ENCODE data around the gene HEBP2.
"Not testable (repeated sequence)": the region's sequence is repeated elsewhere in the genome, so short reads cannot be mapped to it uniquely, and the experiment has no call there.

Gene HEBP2, protein sequence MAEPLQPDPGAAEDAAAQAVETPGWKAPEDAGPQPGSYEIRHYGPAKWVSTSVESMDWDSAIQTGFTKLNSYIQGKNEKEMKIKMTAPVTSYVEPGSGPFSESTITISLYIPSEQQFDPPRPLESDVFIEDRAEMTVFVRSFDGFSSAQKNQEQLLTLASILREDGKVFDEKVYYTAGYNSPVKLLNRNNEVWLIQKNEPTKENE

DNA sequence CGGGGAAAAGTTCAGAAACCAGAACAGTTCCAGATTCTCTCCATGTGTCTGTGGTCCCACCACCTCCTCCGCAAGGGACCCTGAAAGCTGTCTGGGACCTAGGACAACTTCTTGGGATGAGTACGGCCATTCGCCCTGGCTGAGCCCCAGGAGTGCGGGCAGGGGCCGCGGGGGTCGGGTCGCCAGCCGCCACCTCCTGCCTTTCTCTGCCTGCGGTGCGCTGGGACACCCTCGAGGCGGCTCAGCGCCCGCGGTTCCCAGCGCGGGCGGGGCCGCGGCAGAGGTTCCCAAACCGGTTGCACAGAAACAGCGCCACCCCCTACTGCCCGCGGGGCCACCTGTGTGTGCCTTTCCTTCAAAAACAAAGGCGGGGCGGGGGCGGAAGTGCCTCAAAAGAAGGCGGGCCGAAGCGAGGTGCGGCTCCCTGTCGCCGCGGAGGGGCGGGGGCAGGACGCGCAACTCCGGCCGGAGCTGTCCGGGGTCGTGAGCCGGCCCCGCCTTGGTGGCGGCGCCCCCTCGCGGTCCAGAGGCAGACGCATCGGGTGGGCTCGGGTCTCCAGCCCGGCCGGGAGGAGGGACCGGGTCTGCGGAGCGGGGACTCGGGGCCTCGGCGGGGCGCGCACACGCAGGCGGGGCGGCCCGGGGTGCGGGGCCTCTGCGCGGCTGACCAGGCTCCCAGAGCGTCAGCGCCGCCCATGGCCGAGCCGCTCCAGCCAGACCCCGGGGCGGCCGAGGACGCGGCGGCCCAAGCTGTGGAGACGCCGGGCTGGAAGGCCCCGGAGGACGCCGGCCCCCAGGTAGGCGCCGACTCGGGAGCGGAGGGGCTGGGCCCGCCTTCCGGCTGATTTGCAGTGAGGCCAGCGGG is at the start of gene HEBP2:
Gene HEBP2 (plus strand): TSS at position 423 of the 865 bp plus-strand sequence. CDS start 273 bp downstream, at position 696.
- H3K36me3 ChIP-seq (ENCODE audit: control insufficient read depth, insufficient read depth, low read length): peaks cover 35% of the 10 kb centered on the region
- peaks cover 13% of the 10 kb centered on the region for H3K4me1 ChIP-seq (ENCODE audit: control insufficient read depth, insufficient read depth, low read length)
- H3K4me3 ChIP-seq (ENCODE audit: low read depth, low read length): peak within 1 kb of the TSS; percentile 89
- no peaks in the 10 kb centered on the region for H3K27me3 ChIP-seq (ENCODE audit: control insufficient read depth, insufficient read depth, low read length)
- H3K27ac ChIP-seq (ENCODE audit: low read depth, low read length): peak within 1 kb of the TSS; percentile 82
- H3K9ac ChIP-seq (ENCODE audit: low read length): peak within 1 kb of the TSS; percentile 91
- no peaks in the 10 kb centered on the region for H3K9me3 ChIP-seq (ENCODE audit: control insufficient read depth, insufficient read depth, low read depth, low read length)

DNA sequence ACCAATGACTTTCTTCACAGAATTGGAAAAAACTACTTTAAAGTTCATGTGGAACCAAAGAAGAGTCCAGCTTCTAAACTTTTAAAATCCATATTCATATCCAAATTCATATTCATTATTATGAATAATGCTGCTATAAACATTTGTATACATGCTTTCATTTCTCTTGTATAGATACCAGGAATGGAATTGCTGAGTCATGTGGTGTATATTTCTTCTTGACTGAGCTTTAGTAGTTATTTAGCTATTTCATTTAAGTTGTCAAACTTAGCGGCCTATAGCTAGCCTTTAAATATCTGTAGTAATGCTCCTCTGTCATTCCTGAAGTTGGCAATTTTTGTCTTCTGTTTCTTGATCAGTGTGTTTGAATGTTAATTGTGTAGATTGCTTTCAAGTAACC is 46.1 kb upstream of the HEBP2 start:
- Histone ChIP-seq H3K4me1 (ENCODE audit: control insufficient read depth, insufficient read depth, low read length) (no peaks in the 10 kb centered on the region), H3K4me3 (ENCODE audit: low read depth, low read length) (no peak overlapping the region), H3K9me3 (ENCODE audit: control insufficient read depth, insufficient read depth, low read depth, low read length) (no peaks in the 10 kb centered on the region), H3K27ac (ENCODE audit: low read depth, low read length) (no peak overlapping the region), H3K9ac (ENCODE audit: low read length) (no peak overlapping the region), H3K27me3 (ENCODE audit: control insufficient read depth, insufficient read depth, low read length) (no peaks in the 10 kb centered on the region), H3K36me3 (ENCODE audit: control insufficient read depth, insufficient read depth, low read length) (no peaks in the 10 kb centered on the region)

DNA sequence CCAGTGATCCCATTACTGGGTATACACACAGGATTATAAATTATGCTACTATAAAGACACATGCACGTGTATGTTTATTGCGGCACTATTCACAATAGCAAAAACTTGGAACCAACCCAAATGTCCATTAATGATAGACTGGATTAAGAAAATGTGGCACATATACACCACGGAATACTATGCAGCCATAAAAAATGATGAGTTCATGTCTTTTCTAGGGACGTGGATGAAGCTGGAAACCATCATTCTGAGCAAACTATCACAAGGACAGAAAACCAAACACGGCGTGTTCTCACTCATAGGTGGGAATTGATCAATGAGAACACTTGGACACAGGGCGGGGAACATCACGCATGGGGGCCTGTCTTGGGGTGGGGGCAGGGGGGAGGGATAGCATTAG is 35.3 kb upstream of the HEBP2 start:
- H3K4me3 ChIP-seq (ENCODE audit: low read depth, low read length); H3K9ac ChIP-seq (ENCODE audit: low read length); H3K9me3 ChIP-seq (ENCODE audit: control insufficient read depth, insufficient read depth, low read depth, low read length); H3K27me3 ChIP-seq (ENCODE audit: control insufficient read depth, insufficient read depth, low read length); H3K27ac ChIP-seq (ENCODE audit: low read depth, low read length); H3K36me3 ChIP-seq (ENCODE audit: control insufficient read depth, insufficient read depth, low read length): not testable (repeated sequence)
- H3K4me1 ChIP-seq (ENCODE audit: control insufficient read depth, insufficient read depth, low read length): peaks cover 10% of the 10 kb centered on the region; the same call in 1 of the 2 replicates

DNA sequence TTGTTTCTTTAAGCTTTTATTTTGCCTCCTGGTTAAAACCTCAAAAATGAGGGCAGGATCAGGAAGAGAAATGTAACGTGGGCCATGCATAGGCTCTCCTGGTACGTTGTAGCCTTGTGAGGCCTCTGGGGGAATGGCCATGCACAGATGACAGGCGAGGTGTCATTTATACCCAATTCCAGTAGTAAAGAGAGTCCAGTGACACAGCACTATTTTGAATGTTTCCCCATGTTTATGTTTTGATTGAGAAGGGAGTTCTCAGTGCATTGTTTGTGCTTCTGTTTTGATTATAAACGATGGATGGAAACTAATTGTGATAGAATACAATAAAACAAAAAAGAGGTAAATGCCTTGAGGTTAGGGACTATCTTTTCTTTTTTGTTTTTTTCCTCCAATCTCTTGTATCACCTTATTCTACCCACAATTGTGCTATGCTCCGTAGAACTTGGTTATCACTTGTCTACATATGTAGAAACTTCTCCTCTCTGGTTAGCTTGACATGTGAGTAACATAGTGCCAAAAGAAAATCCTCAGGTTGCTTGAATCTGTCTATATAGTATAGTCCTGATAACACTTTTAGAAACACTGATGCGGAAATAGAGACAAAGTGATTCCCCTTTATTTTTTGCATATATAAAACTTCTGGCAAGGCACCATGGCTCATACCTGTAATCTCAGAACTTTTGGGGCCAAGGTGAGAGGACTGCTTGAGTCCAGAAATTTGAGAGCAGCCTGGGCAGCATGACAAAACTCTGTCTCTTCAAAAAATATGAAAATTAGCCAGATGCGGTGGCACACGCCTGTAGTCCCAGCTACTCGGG is 33.2 kb upstream of the HEBP2 start:
- H3K27me3 ChIP-seq (ENCODE audit: control insufficient read depth, insufficient read depth, low read length): no peaks in the 10 kb centered on the region
- H3K9ac ChIP-seq (ENCODE audit: low read length): no peak overlapping the region
- H3K9me3 ChIP-seq (ENCODE audit: control insufficient read depth, insufficient read depth, low read depth, low read length): no peaks in the 10 kb centered on the region
- no peak overlapping the region for H3K4me3 ChIP-seq (ENCODE audit: low read depth, low read length)
- no peak overlapping the region for H3K27ac ChIP-seq (ENCODE audit: low read depth, low read length)
- no peaks in the 10 kb centered on the region for H3K36me3 ChIP-seq (ENCODE audit: control insufficient read depth, insufficient read depth, low read length)
- peaks cover 10% of the 10 kb centered on the region; the same call in 1 of the 2 replicates for H3K4me1 ChIP-seq (ENCODE audit: control insufficient read depth, insufficient read depth, low read length)

DNA sequence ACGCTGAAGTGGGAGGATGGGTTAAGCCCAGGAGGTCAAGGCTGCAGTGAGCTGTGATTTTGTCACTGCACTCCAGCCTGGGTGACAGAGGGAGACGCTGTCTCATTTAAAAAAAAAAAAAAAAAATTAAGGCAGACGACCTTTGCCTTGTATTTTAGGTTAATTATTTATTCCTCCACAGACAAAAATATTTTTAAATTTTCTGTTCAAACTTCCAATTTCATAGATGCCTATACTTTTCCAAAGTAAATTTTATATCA is 32.6 kb upstream of the HEBP2 start:
- no peaks in the 10 kb centered on the region for H3K27me3 ChIP-seq (ENCODE audit: control insufficient read depth, insufficient read depth, low read length)
- H3K9me3 ChIP-seq (ENCODE audit: control insufficient read depth, insufficient read depth, low read depth, low read length): no peaks in the 10 kb centered on the region
- no peak overlapping the region for H3K4me3 ChIP-seq (ENCODE audit: low read depth, low read length)
- H3K4me1 ChIP-seq (ENCODE audit: control insufficient read depth, insufficient read depth, low read length): peaks cover 10% of the 10 kb centered on the region; the same call in 1 of the 2 replicates
- no peak overlapping the region for H3K9ac ChIP-seq (ENCODE audit: low read length)
- no peaks in the 10 kb centered on the region for H3K36me3 ChIP-seq (ENCODE audit: control insufficient read depth, insufficient read depth, low read length)
- H3K27ac ChIP-seq (ENCODE audit: low read depth, low read length): no peak overlapping the region

DNA sequence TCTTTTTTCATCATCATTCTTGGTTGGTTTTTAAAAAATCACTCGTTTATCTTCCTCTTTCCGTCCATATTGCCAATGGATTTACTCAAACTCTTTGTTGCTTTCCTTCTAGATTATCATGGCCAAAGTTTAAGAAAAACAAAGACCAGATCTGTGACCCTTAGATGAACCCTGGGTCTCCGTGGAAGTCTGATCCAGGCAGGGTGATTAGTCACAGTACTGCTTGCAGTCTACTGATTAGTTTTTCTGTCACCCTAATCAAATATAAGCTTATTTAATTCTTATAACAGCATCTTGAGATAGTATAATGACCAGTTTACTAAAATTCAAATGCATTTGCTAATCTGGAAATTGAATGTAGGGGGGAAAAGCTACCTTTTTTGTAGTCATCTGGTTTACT is 32.3 kb upstream of the HEBP2 start:
- Histone ChIP-seq H3K9me3 (ENCODE audit: control insufficient read depth, insufficient read depth, low read depth, low read length) (no peaks in the 10 kb centered on the region), H3K4me1 (ENCODE audit: control insufficient read depth, insufficient read depth, low read length) (peaks cover 10% of the 10 kb centered on the region; the same call in 1 of the 2 replicates), H3K9ac (ENCODE audit: low read length) (no peak overlapping the region), H3K27ac (ENCODE audit: low read depth, low read length) (no peak overlapping the region), H3K4me3 (ENCODE audit: low read depth, low read length) (no peak overlapping the region), H3K36me3 (ENCODE audit: control insufficient read depth, insufficient read depth, low read length) (no peaks in the 10 kb centered on the region), H3K27me3 (ENCODE audit: control insufficient read depth, insufficient read depth, low read length) (no peaks in the 10 kb centered on the region)

DNA sequence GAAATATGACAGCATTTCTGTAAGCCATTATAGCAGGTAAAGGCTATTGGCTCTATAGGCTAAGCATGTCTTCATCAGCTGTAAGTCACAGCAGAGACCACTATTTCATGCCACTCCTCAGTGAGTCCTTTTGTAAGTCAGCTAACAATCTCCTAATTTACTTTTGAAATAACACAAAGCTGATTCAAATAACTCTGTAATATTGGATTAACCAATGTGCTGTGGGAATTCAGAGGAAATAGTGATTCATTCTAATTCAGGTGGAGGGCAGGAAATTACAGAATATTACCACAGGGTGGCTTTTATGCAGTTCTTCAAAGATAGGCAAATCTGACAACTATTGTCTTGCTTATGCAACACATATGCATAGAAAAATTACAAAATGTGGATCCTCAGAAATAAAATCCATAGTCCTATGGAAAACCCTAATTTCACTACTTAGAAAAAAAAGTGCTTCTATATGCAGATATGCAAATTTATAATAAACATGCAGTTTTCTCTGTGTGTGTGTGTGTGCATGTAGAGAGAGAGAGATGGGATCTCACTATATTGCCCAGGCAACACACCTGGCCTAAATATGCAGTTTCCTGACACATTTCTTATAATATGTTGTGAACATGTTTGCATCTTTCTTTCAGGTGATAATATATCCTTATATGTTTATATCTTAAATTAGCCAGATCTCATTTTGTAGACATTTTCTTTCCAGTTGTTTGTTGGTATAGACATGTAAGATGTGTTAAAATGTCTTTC is 31.1 kb upstream of the HEBP2 start:
- no peaks in the 10 kb centered on the region for H3K27me3 ChIP-seq (ENCODE audit: control insufficient read depth, insufficient read depth, low read length)
- no peaks in the 10 kb centered on the region for H3K36me3 ChIP-seq (ENCODE audit: control insufficient read depth, insufficient read depth, low read length)
- H3K9ac ChIP-seq (ENCODE audit: low read length): no peak overlapping the region
- H3K4me1 ChIP-seq (ENCODE audit: control insufficient read depth, insufficient read depth, low read length): peaks cover 15% of the 10 kb centered on the region
- no peak overlapping the region for H3K4me3 ChIP-seq (ENCODE audit: low read depth, low read length)
- no peaks in the 10 kb centered on the region for H3K9me3 ChIP-seq (ENCODE audit: control insufficient read depth, insufficient read depth, low read depth, low read length)
- no peak overlapping the region for H3K27ac ChIP-seq (ENCODE audit: low read depth, low read length)

DNA sequence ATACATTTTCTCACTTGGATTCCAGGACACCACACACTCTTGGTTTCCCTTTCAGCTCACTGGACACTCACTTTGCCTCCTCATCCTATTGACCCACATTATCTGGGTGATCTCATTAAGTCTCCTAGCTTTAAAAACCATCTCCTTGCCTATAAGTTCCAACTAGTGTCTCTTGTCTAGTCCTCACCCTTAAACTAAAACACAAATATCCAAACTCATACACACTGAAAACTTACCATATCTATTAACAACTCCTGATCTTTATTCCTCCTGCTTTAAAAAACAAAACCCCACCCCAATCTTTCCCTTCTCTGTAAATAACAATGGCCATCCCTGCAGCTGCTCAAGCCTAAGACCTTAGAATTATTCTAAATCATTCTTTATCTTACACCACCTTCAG is 29.8 kb upstream of the HEBP2 start:
- no peaks in the 10 kb centered on the region for H3K36me3 ChIP-seq (ENCODE audit: control insufficient read depth, insufficient read depth, low read length)
- H3K9me3 ChIP-seq (ENCODE audit: control insufficient read depth, insufficient read depth, low read depth, low read length): no peaks in the 10 kb centered on the region
- no peak overlapping the region for H3K4me3 ChIP-seq (ENCODE audit: low read depth, low read length)
- no peaks in the 10 kb centered on the region for H3K27me3 ChIP-seq (ENCODE audit: control insufficient read depth, insufficient read depth, low read length)
- no peak overlapping the region for H3K9ac ChIP-seq (ENCODE audit: low read length)
- H3K27ac ChIP-seq (ENCODE audit: low read depth, low read length): no peak overlapping the region
- H3K4me1 ChIP-seq (ENCODE audit: control insufficient read depth, insufficient read depth, low read length): peaks cover 27% of the 10 kb centered on the region

DNA sequence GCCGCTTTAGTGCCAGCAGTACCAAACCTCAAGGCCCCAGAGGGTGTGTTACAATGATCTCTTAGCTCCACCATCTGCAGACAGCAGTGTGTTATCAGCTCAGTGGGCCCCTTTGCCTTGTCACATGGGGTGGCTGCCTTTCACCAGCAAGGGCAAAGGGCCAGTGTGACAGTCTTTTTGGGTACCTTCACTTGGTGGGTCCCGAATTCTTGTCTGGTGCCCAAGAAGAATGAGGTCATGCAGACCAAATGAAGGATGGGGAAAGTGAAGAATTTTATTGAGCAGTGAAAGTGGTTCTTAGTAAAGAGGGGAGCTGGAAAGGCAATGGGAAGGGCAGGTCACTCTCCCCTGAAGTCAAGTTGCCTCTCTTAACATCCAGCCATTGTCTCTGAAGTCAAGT is 29.2 kb upstream of the HEBP2 start:
- no peaks in the 10 kb centered on the region for H3K36me3 ChIP-seq (ENCODE audit: control insufficient read depth, insufficient read depth, low read length)
- H3K9me3 ChIP-seq (ENCODE audit: control insufficient read depth, insufficient read depth, low read depth, low read length): no peaks in the 10 kb centered on the region
- no peak overlapping the region for H3K4me3 ChIP-seq (ENCODE audit: low read depth, low read length)
- H3K27me3 ChIP-seq (ENCODE audit: control insufficient read depth, insufficient read depth, low read length): no peaks in the 10 kb centered on the region
- no peak overlapping the region for H3K27ac ChIP-seq (ENCODE audit: low read depth, low read length)
- H3K4me1 ChIP-seq (ENCODE audit: control insufficient read depth, insufficient read depth, low read length): peaks cover 26% of the 10 kb centered on the region
- H3K9ac ChIP-seq (ENCODE audit: low read length): no peak overlapping the region

DNA sequence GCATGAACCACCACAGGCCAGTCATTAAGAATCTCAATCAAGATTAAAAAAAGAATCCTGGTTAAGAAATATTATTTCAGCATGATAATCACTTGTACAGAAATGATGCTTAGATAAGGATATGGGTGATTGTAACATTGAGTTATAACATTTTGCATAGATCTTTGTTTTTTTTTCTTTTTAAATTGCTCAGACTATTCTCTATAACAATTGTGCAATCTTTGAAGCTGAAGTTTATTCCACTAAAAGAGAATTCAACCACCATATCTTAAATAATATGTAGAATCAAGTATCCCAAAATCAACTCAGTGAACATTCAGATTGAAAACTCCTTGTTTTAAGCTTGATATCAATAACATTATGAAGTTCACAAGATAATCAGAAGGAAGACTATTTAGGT is 27.0 kb upstream of the HEBP2 start:
- Histone ChIP-seq H3K4me3 (ENCODE audit: low read depth, low read length) (no peak overlapping the region), H3K9ac (ENCODE audit: low read length) (no peak overlapping the region), H3K27me3 (ENCODE audit: control insufficient read depth, insufficient read depth, low read length) (no peaks in the 10 kb centered on the region), H3K27ac (ENCODE audit: low read depth, low read length) (no peak overlapping the region), H3K9me3 (ENCODE audit: control insufficient read depth, insufficient read depth, low read depth, low read length) (no peaks in the 10 kb centered on the region), H3K4me1 (ENCODE audit: control insufficient read depth, insufficient read depth, low read length) (peaks cover 17% of the 10 kb centered on the region), H3K36me3 (ENCODE audit: control insufficient read depth, insufficient read depth, low read length) (no peaks in the 10 kb centered on the region)

Data from HUES6 (cell line).